HuH-7.5 (cell line): ENCODE results near the gene LRRFIP1.
"Not testable (repeated sequence)": the region's sequence is repeated elsewhere in the genome, so short reads cannot be mapped to it uniquely, and the experiment has no call there.

ENCODE experiments used
- DNase-seq: peaks from one replicate; pipeline ENCODE4 v3.0.0; 2011; ENCODE audit warnings: low spot score

LRRFIP1 gene

GRCh38 chr2:237597196-237598145 lies 29.9 kb upstream of the LRRFIP1 start:
- no peak for DNase-seq

GRCh38 chr2:237598468-237599208 lies 28.7 kb upstream of the LRRFIP1 start:
- DNase-seq: no peak

- DNase-seq: no peak
These were observed 27.8 kb upstream of the LRRFIP1 start for GRCh38 chr2:237599465-237600110.

- no peak for DNase-seq
These were observed 27.1 kb upstream of the LRRFIP1 start for GRCh38 chr2:237600205-237600846.

GRCh38 chr2:237601453-237602116 lies 25.8 kb upstream of the LRRFIP1 start:
- peak; percentile 57 for DNase-seq

- DNase-seq: no peak
These were observed 25.0 kb upstream of the LRRFIP1 start for GRCh38 chr2:237602409-237602808.

- no peak for DNase-seq
These were observed 24.2 kb upstream of the LRRFIP1 start for GRCh38 chr2:237603049-237603717.

GRCh38 chr2:237603718-237604362 lies 23.5 kb upstream of the LRRFIP1 start:
- peak; percentile 44 for DNase-seq

- no peak for DNase-seq
These were observed 23.0 kb upstream of the LRRFIP1 start for GRCh38 chr2:237604391-237604790.

GRCh38 chr2:237604960-237605359 lies 22.4 kb upstream of the LRRFIP1 start:
- no peak for DNase-seq

GRCh38 chr2:237606522-237606921 lies 20.9 kb upstream of the LRRFIP1 start:
- not testable (repeated sequence) for DNase-seq

- DNase-seq: no peak
These were observed 14.6 kb upstream of the LRRFIP1 start for GRCh38 chr2:237612527-237613357.

GRCh38 chr2:237613679-237614078 lies 13.7 kb upstream of the LRRFIP1 start:
- DNase-seq: no peak

- DNase-seq: no peak
These were observed 13.2 kb upstream of the LRRFIP1 start for GRCh38 chr2:237614151-237614720.

- no peak for DNase-seq
These were observed 11.6 kb upstream of the LRRFIP1 start for GRCh38 chr2:237615631-237616249.

- DNase-seq: no peak
These were observed 11.0 kb upstream of the LRRFIP1 start for GRCh38 chr2:237616373-237616733.

- DNase-seq: no peak
These were observed 10.4 kb upstream of the LRRFIP1 start for GRCh38 chr2:237616734-237617586.

- no peak for DNase-seq
These were observed 9.8 kb upstream of the LRRFIP1 start for GRCh38 chr2:237617587-237617982.
